Stimulated activated CD8-positive, alpha-beta memory T cell treated with anti-CD3 and anti-CD28 coated beads, Interleukin-12 subunit alpha, Interleukin-12 subunit beta, amount 100 ng/mL, for 24 hours (primary cell): Measurements from ENCODE around the gene ICOSLG.
"Not testable (repeated sequence)": the region's sequence is repeated elsewhere in the genome, so short reads cannot be mapped to it uniquely, and the experiment has no call there.

Experiments used
- DNase-seq: peaks from one replicate; pipeline ENCODE4 v3.0.0-alpha.2; 2020; ENCODE audit errors: extremely low read depth

Gene ICOSLG

DNA sequence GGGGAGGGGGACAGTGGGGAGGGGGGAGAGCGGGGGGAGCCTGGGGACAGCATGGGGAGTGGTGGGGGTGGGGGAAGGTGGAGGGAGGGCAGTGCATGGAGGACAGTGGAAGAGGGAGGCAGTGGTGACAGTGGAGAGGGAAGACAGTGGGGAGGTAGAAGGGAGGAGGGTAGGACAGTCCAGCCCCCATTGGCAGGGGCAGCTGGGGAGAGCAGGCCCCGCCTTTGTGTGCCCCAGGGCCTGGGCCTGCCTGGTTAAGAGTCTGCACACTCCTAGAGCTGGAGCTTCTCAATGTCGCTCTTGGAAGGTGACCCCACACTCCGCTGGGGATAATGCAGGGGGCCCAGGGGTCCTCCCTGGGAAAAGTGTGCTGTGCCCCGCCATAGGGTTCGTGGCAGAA lies 15.1 kb downstream of the ICOSLG start:
- DNase-seq: not testable (repeated sequence)

DNA sequence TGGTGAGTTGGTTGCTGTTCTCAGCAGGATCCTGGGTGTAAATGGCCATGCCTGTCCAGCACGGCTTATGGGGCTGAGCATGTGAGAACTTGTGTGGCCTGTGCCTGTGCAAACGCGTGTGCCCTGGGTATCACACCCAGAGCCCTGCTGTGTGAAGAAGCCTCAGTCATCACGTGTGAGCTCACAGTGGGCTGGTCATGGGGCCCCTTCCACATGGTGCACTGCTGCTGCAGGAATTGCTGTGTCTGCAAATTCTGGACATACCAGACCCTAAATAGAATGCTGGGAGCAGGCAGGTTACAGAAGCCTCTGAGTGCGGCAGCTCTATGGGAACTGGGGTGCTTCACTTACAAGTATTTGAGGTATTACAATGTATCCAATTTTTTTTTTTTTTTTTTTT lies 17.4 kb downstream of the ICOSLG start:
- not testable (repeated sequence) for DNase-seq

DNA sequence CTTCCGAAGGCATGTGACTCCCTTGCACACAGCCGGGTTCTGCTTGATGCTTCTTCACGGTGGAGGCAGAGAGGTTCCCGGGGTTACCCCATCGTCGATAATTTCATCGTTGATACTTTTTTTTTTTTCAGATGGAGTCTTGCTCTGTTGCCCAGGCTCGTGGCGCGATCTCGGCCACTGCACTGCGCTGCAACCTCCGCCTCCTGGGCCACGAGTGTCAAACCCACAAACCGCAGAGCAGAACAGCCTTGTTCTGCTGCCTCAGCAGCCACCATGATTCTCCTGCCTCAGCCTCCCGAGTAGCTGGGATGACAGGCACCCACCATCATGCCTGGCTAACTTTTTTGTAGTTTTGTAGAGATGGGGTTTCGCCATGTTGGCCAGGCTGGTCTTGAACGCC lies 20.1 kb downstream of the ICOSLG start:
- not testable (repeated sequence) for DNase-seq

DNA sequence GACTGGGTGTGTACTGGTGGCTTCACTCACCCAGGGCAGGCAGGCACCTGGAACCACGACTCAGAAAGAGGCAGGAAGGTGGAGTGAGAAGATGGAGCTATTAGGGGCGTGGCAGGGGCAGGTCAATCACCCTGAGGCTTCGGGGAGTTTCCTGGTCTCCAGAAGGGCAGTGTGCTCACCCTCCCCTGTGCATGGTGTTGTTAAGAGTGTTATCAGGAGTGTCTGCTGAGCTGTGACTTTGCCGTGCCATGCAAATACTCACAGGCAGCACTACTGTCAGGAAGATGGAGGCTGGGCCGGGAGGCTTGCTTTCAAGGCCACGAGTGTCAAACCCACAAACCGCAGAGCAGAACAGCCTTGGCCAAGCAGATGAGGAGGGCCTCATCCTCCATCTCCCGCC lies 22.3 kb downstream of the ICOSLG start:
- not testable (repeated sequence) for DNase-seq

DNA sequence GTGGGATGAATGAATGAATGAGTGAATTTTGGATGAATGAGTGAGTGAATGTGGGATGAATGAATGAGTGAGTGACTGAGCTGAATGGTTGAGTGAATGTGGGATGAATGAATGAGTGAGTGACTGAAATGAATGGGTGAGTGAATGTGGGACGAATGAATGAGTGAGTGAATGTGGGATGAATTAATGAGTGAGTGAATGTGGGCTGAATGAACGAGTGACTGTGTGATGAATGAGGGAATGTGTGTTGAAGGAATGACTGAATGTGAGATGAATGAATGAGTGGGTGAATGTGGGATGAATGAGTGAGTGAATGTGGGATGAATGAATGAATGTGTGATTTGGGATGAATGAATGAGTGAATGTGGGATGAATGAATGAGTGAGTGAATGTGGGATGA lies 28.8 kb downstream of the ICOSLG start:
- DNase-seq: not testable (repeated sequence)

DNA sequence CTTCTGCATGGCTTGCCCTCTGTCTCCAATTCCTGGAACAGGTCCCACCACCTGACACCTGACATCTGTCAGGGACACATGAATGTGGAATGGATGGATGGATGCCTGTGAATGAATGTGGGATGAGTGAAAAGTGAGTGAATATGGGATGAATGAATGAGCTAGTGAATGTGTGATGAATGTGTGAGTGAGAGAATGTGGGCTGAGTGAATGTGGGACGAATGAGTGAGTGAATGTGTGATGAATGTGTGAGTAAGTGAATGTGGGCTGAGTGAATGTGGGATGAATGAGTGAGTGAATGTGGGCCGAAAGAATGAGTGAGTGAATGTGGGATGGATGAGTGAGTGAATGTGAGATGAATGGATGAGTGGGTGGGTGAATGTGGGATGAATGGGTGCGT lies 29.2 kb downstream of the ICOSLG start:
- DNase-seq: not testable (repeated sequence)

DNA sequence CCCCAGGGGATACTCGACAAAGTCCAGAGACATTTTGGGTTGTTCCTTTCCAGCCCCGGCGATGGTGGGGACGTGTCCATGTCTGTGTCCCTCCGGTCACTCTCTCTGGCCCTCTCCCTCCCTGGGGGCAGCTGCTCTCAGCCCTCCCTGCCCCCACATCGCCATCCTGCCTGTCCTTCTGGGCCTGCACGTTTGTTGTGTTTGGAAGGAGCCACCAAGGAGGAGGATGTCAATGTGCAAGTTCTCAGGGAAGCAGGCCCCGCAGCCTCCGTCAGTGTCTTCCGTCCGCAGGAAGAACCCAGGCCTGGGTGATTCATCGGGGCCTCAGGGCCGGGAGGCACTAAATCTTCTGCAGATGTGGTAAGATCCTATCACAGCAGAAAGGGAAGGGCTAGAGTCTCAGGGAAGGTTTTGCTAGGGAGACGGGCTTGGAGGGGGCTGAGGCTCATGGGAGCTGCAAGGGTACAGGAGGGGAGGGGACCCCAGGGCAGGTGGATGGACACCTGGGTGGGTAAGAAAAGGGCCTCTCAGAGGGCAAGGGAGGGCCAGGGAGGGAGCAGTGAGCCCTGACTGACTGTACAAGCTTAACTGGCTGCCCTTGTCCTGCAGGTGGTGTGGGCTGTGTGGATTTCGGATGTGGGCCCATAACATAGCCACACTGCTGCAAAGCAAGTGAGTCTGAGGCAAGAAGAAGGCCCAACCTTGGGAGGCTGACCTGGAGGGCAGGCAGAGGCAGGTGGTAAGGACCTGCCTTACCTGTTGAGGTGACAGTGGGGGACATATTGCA lies 32.7 kb downstream of the ICOSLG start:
- not testable (repeated sequence) for DNase-seq

DNA sequence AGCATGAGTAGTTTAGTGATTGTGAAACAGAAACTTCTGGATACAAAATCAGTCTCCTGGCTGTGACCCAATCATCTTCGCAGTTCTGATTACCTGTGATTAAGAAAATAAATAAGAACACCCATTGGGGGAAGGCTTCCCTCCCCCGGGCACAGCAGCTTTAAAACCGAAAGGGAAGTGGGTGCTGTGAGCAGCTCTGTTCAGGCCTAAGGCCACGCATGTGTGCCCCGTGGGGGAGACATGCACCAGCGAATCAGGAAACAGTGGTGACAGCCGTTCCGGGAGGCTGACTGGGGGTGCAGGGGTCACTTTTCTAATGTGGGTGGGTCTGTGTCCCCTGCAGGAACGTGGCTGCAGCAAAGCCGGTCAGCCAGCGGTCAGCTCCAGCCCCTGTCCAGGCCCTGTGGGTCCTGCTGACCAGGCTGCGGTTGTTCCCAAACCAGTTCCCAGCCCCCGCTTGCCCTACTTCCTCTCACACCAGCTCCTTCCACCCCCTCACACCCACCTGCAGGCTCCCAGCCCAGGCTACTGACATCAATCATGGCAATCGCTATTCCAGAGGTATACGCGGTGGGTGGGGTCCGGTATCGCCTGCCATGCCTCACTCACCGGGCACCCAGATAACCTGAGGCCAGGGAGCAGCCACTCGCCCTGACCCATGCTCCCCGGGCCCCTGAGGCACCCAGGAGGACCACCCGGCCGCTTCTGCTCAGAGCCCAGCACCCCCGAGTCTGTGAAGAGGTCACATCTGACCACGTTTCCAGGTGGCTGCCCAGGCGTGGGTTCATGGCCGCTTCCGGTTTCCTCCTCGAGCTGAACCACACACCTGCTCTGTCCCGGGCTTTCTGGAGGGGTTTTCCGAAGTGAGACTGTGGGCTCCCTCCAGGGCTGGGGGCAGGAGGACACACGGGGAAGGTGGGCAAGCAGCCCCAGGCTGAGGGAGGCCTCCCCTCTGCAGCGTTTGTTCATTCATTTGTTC lies 33.8 kb downstream of the ICOSLG start:
- not testable (repeated sequence) for DNase-seq

DNA sequence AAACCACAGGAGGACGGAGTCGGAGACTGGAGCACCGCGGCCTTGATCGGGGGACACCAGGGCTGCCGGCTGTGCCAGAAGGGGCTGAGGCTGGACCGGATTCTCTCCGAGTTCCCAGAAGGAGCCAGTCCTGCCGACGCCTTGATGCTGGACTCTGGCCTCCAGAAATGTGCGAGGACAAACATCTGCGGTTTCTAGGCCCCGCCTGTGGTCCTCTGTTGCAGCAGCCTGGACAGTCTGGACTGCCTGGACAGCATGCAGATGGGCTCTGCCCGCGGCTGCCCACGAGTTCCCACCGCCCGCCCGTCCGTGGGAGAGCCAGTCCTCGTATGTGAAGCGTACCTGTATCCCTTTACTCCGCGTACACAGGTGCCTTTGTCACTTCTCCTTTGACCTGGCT lies 34.6 kb downstream of the ICOSLG start:
- not testable (repeated sequence) for DNase-seq

DNA sequence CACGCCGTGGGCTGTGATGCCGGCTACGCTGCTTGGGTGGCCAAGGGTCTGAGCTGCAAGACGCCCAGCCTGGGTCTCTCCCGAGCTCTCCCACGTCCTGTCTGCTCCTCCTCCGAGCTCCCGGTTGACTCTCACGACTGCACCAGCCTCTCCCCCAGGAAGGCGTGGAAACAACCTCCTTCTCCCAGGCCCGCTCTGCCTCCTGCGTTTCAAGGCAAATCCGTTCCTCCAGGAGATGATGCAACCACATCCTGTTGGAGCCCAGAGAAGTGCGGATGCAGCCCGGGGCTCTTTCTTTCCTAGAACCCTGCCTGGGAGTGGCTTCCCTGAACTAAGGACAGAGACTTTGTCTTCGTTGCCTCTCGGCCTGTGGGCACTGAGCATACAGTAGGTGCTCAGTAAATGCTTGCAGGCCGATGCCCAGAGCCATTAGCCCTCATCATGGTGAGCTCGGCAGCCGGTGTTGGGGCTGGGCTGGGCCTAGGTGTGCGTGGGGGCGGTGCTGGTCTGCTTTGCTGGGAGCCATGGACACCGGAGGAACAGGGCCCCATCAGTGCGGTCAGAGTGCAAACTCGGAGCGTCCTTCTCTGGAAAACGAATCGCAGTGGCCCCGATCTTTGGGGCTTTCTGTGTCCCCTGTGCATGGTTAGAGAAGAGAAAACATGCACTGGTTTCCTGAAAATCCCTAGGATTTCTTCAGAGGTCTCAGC lies 38.0 kb downstream of the ICOSLG start:
- not testable (repeated sequence) for DNase-seq

DNA sequence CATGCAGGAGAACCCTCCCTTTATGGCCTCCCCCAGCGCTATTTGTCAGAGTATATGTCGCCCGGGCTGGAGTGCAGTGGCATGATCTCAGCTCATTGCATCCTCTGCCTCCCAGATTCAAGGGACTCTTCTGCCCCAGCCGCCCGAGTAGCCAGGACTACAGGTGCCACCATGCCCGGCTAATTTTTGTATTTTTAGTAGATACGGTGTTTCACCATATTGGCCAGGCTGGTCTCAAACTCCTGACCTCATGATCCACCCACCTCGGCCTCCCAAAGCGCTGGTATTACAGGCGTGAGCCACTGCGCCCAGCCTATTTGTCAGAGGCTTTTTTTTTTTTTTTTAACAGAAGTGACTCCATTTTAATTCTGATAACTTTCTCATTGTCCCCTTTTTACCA lies 40.7 kb downstream of the ICOSLG start:
- not testable (repeated sequence) for DNase-seq

DNA sequence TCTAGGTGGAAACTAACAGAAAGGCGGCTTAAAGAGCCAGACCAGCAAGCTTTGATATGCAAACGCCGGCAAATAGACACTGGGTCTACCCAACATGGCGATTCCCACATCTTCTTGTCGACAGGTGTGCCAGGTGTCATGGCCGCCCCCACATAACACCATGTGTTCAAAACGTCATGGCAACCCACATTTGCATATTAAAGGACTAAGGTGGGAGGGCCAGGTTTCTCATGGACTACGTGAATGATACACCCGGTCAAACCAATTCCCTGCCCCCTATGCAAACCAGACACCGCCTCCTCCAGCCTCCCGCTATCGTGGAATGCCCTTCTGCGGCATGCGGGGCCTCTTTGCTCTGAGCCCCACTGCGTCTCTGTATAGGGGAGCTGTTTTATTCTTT lies 41.3 kb downstream of the ICOSLG start:
- no peak for DNase-seq

DNA sequence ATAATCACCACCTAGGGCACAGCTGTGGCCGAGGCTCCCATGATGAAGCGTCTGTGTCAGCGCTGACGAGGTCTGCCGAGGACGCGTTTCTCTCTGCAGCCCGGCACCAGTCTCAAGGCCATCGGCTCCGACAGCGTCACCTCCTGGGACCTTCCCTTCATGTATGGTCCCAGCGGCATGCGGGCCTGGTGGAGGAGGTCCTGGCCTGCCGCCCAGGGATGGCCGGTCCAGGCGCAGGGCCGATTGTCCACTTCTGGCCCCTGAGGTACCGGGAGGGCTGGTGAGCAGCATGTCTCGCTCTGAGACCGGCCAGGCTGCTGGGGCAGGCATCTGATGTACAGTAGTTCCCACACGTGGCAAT lies 43.6 kb downstream of the ICOSLG start:
- DNase-seq: not testable (repeated sequence)

DNA sequence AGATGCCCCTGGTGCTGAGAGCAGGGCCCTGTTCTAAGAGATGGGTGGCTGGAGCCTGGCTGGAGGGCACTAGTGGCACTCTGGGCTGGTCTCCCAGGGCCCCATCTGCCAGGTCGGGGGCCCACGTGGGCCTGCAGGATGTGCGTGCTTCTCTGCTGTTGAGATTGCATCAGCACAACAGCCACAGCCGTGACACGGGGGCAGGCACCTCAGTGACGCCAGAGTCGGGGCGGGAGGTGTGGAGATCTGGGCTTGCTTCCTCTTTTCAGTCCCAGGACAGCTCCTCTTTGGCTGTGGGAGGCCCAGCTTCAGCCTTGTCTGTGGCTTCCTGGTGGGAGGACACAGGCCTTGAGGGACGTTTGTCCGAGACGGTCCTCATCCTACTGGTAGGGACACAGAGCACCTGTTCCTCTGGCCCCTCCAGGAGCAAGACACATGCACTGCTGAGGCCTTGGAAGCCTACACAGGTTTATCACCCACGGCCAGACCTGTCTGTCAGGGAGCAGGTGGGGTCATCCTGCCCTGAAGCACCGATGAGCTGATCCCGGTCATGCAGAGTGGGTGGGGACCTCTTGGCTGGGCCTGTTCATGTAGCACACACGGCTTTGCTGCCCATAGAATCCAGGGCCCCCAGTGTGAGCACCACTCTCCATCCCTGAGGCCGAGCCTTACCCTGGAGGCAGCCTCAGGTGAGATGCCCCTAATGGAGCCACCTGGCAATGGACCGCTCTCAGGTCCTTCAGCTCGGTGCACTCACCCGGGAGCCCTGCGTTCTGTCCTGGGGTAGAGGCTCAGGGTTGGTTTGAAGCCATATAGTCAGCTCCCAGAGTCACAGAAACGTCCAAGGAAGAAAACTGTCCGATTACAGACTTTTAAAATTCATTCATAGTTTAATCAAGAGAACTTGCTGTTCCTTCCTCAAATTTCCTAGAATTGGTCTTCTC lies 44.3 kb downstream of the ICOSLG start:
- DNase-seq: peak; percentile 38

DNA sequence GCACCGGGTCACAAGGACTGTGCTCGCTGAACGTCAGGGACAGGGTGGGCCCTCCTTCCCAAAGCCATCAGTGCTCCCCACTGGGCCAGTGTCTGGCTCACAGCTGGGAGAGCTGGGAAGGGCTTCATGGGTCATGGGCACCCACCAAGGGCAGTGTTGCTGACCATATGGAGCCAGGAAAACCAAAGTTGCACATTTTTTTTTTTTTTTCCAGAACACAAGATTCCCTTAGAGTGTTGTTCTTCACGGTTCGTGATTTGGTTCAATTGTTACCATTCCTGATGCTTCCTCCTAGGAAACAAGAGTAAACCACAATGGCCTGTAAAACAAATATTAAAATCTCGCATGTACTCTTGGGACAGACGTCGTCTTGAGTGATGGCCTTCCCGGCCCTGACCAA lies 45.9 kb downstream of the ICOSLG start:
- DNase-seq: not testable (repeated sequence)

DNA sequence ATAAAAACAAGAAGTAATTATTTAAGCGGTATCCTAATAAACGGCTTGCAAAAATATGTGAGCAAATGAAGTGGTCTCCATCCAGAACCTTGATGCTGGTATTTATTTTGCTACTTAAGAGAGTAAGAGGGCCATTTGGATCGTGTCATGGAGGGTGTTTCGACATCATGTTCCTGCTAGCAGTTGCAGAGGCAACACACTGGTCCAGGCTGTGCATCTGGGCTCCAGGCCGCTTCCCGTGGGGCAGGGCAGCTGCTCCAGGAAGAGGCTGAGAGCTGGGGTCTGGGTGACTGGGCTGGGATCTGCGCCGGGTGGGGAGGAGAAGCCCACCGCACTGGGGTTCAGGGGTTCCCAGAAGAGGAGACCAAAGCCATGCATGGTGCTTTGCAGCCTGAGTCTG lies 46.3 kb downstream of the ICOSLG start:
- DNase-seq: not testable (repeated sequence)

DNA sequence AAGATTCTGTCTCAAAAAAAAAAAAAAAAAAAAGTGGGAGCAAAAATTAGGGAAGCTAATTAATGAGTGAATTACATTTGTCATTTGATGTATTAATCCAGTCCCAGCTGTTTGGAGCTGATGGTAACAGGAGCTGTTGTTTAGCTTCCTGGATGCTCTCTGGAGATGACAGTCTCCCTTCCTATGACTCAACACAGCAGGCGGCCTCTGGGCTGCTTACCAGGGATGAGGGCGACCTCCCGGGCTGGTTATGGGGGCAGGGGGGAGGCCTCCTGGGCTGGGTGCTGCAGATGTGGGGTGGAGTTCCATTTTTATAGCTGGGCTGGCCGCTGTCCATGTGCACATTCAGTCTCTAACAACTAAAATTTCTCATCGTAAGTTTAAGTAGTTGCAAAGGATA lies 47.6 kb downstream of the ICOSLG start:
- not testable (repeated sequence) for DNase-seq

DNA sequence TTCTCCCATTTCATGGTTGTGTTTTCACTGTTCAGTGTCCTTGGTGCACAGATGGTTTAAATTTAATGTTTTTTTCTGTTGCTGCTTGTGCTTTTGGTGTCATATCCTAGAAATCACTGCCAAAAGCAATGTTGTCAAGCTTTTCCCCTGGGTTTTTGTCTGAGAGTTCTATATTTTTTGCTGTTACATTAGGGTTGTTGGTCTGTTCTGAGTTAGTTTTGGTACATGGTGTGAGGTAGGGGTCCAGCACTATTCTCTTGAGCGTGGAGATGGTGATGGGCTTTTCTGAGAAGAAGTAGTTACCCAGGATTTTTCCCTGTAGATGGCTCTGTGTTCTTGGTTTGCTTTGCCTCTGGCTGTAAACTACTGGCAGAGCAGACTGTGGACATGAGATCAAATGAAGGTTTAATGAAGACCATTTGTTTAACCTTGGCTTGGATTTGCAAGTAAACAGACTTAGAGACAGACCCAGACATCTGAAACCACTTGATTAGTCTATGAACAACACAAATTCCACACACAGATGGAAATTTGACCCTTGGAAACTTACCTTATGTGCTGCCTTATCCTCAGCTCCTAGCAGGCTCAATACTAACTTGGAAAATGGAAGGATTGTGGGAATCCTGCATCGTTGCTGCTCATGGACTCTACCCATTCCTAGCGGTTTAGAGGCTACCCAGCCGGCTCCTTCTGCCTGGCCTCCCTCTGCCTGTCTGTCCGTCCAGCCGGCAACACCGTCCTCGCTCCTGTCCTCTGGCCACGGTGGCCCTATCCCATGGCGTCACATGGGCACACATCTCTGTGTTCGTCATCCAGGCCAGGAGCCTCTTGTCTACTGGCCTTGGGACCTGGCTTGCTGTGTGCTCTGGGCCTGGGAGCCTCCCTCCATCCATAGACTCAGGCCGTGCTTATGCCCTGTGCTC lies 50.1 kb downstream of the ICOSLG start:
- DNase-seq: not testable (repeated sequence)

DNA sequence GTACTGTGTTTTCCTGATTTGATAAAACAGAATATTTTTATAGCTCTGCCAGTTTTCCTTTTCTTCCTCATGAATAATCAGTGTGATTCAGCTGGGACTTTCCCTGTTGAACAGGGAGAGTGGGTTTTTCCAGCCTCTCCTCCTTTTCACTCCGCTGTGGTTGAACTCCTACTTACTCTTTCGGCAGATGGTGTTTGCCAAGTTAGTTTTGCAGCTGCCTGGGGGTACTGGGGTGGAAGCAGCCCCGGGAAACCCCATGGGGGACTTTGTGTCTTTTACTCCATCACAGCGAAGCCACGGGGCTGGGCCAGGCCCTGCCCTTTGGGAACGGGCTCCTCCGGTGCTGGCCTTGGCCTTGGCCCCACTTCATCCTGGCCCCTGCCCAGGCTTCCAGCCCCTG lies 55.9 kb downstream of the ICOSLG start:
- DNase-seq: not testable (repeated sequence)

DNA sequence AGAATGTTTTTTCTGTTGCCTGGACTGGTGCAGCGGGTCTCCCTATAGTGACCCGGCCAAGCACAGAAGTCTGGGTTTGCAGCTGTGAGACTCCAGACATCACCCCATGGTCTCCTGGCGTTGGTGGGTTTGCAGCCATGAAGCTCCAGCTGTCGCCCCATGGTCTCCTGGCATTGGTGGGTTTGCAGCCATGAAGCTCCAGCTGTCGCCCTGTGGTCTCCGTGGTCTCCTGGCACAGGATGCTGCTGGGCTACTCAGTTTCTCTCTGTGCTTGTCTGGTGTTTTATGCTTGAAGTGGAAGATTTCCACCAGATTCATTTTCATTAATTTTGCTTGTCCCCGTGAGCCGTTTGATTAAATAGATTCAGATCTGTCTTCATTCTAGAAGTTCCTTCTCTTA lies 58.5 kb downstream of the ICOSLG start:
- not testable (repeated sequence) for DNase-seq
